Fibroblast of the aortic adventitia (primary cell): Measurements from ENCODE around the gene PKM. TPM values are rescaled to one million over a fixed set of nuclear protein-coding genes. Genes with fewer than 3 reads are reported as not detected.

Experiments
- DNase-seq: peaks from one replicate; pipeline ENCODE4 v3.0.0-alpha.2; 2010; ENCODE audit warnings: low read depth
- H3K4me3 ChIP-seq: 2 replicates; pipeline ENCODE4 v1.5.1; 2011; ENCODE audit warnings: low read depth, mild to moderate bottlenecking, control low read depth, low read length, moderate library complexity
- CTCF ChIP-seq: IDR thresholded peaks from 2 replicates; pipeline ENCODE4 v1.5.1; 2011; ENCODE audit warnings: mild to moderate bottlenecking, low read length, control low read depth, inconsistent platforms; ENCODE audit not compliant: insufficient read depth
- total RNA-seq: library from RNA; depleted of rRNA; stranded (reverse); fragments of >200 nt; gene quantifications from 2 replicates; pipeline ENCODE4 v1.2.3, GENCODE V29; 2012; ENCODE audit warnings: low replicate concordance

PKM gene
- total RNA-seq, 1 donor = 1,845 TPM

GRCh38 chr15:72189250-72189902 is 41.6 kb downstream of the PKM start:
- H3K4me3 ChIP-seq = no peak overlapping the region
- no peak for TF ChIP-seq CTCF
- no peak for DNase-seq

GRCh38 chr15:72184165-72184811 is 46.7 kb downstream of the PKM start:
- TF ChIP-seq CTCF = no peak
- peak; percentile 15 for DNase-seq
- H3K4me3 ChIP-seq = peak overlapping the region; percentile 37

- no peak for TF ChIP-seq CTCF
- DNase-seq = no peak
- peak overlapping the region; percentile 28 for H3K4me3 ChIP-seq
Measured at GRCh38 chr15:72183781-72184164, 47.2 kb downstream of the PKM start.

- no peak for TF ChIP-seq CTCF
- DNase-seq = no peak
- no peak overlapping the region for H3K4me3 ChIP-seq
Measured at GRCh38 chr15:72182673-72183072, 48.3 kb downstream of the PKM start.

- no peak for TF ChIP-seq CTCF
- H3K4me3 ChIP-seq = no peak overlapping the region
- no peak for DNase-seq
Measured at GRCh38 chr15:72182244-72182643, 48.7 kb downstream of the PKM start.

GRCh38 chr15:72180761-72181324 is 50.1 kb downstream of the PKM start:
- no peak for TF ChIP-seq CTCF
- no peak for DNase-seq
- no peak overlapping the region for H3K4me3 ChIP-seq
